Measurements from ENCODE around the gene CSF1R.

GRCh38 chr5:150057052-150057451, 29.3 kb downstream of the CSF1R start:
- TF ChIP-seq CTCF (IDR thresholded peaks at IDR 0.05; ENCODE audit: borderline replicate concordance, extremely low read depth, low read length, poor library complexity, severe bottlenecking), result no peak
- TF ChIP-seq EZH2 (IDR thresholded peaks at IDR 0.05; ENCODE audit: borderline replicate concordance, low read depth, low read length, severe bottlenecking), result no peak
